Osteocyte (in vitro differentiated cells): ENCODE measurements around the gene GPC4. TPM values are rescaled to one million over a fixed set of nuclear protein-coding genes. Genes with fewer than 3 reads are reported as not detected.

Experiments
- DNase-seq: peaks from one replicate; pipeline ENCODE4 v3.0.0; 2021; ENCODE audit warnings: mixed read lengths; ENCODE audit not compliant: unreplicated experiment; ENCODE audit errors: extremely low spot score
- H3K27ac Mint-ChIP-seq: one replicate; pipeline ENCODE4 v1.8.0; 2021; ENCODE audit warnings: mild to moderate bottlenecking, mixed read lengths; ENCODE audit not compliant: unreplicated experiment
- H3K27me3 Mint-ChIP-seq: one replicate; pipeline ENCODE4 v1.8.0; 2021; ENCODE audit warnings: mixed read lengths; ENCODE audit not compliant: unreplicated experiment
- H3K36me3 Mint-ChIP-seq: one replicate; pipeline ENCODE4 v1.8.0; 2021; ENCODE audit warnings: mixed read lengths; ENCODE audit not compliant: unreplicated experiment
- H3K4me1 Mint-ChIP-seq: one replicate; pipeline ENCODE4 v1.8.0; 2021; ENCODE audit warnings: mixed read lengths; ENCODE audit not compliant: unreplicated experiment
- H3K4me3 Mint-ChIP-seq: one replicate; pipeline ENCODE4 v1.8.0; 2021; ENCODE audit warnings: mild to moderate bottlenecking, moderate library complexity, mixed read lengths; ENCODE audit not compliant: unreplicated experiment
- H3K9me3 Mint-ChIP-seq: one replicate; pipeline ENCODE4 v1.8.0; 2021; ENCODE audit warnings: mixed read lengths; ENCODE audit not compliant: unreplicated experiment
- total RNA-seq: library from RNA; stranded (reverse); gene quantifications from 2 replicates; pipeline ENCODE4 v1.2.1, GENCODE V29; 2021
- TF ChIP-seq, protein P1 (sequence below): fragments of 200-600 bp; sonication (generic); IDR thresholded peaks from 2 replicates; pipeline ENCODE4 v1.5.0; 2021; ENCODE audit warnings: antibody characterized with exemption, mild to moderate bottlenecking, moderate library complexity

GPC4 gene
- total RNA-seq, 1 donor from 2014 or later, result 98.0 TPM

DNA sequence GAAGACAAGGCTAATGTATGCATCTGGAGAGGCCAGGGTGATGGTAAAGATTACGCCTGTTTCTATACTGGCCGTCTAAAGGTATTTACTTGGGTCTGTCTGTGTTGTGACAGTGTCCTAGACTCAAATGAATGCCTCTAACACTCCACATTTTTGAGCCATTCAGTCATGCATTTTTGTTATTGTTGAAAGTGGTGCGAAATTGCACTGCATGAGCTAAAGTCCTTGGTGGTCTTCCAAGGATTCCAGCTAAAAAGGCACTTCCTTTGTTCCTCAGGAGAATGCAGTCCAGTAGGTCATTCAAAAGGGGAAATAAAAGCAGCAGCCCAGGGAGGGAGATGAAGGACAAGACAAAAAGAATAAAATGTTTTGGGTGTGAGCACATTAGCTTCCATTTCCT lies 3.0 kb downstream of the GPC4 start:
- peak overlapping the region; percentile 52 for H3K27ac Mint-ChIP-seq
- H3K27me3 Mint-ChIP-seq, result peaks cover 8% of the 10 kb centered on the region
- TF ChIP-seq, protein P1, sequence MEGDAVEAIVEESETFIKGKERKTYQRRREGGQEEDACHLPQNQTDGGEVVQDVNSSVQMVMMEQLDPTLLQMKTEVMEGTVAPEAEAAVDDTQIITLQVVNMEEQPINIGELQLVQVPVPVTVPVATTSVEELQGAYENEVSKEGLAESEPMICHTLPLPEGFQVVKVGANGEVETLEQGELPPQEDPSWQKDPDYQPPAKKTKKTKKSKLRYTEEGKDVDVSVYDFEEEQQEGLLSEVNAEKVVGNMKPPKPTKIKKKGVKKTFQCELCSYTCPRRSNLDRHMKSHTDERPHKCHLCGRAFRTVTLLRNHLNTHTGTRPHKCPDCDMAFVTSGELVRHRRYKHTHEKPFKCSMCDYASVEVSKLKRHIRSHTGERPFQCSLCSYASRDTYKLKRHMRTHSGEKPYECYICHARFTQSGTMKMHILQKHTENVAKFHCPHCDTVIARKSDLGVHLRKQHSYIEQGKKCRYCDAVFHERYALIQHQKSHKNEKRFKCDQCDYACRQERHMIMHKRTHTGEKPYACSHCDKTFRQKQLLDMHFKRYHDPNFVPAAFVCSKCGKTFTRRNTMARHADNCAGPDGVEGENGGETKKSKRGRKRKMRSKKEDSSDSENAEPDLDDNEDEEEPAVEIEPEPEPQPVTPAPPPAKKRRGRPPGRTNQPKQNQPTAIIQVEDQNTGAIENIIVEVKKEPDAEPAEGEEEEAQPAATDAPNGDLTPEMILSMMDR, result no peak
- peak overlapping the region; percentile 92 for H3K4me3 Mint-ChIP-seq
- peaks cover 57% of the 10 kb centered on the region for H3K4me1 Mint-ChIP-seq
- peaks cover 1% of the 10 kb centered on the region for H3K36me3 Mint-ChIP-seq
- H3K9me3 Mint-ChIP-seq, result no peaks in the 10 kb centered on the region
- DNase-seq, result no peak

DNA sequence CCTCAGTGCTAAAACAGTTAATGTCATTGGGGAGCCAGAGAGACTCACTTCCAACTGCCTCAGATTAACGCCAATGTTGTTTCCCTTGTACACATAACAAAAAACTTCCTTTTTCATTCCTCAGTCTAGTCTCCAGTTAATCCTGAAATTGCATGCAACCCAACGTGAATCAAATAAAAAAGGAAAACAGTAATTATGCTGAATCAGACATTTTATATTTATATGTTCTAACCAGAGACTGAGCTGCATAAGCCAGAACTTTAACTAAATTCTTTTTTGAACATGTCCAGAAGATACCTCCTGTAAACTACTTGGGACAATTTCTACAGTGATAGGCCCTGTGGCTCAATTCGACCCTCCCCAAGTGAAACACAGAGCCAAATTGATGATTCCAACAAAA lies 4.7 kb downstream of the GPC4 start:
- Mint-ChIP-seq H3K36me3 (peaks cover 2% of the 10 kb centered on the region), H3K4me1 (peaks cover 53% of the 10 kb centered on the region), H3K4me3 (no peak overlapping the region), H3K27ac (peak overlapping the region; percentile 58), H3K27me3 (no peaks in the 10 kb centered on the region), H3K9me3 (no peaks in the 10 kb centered on the region)
- no peak for DNase-seq
- TF ChIP-seq, protein P1, result no peak

DNA sequence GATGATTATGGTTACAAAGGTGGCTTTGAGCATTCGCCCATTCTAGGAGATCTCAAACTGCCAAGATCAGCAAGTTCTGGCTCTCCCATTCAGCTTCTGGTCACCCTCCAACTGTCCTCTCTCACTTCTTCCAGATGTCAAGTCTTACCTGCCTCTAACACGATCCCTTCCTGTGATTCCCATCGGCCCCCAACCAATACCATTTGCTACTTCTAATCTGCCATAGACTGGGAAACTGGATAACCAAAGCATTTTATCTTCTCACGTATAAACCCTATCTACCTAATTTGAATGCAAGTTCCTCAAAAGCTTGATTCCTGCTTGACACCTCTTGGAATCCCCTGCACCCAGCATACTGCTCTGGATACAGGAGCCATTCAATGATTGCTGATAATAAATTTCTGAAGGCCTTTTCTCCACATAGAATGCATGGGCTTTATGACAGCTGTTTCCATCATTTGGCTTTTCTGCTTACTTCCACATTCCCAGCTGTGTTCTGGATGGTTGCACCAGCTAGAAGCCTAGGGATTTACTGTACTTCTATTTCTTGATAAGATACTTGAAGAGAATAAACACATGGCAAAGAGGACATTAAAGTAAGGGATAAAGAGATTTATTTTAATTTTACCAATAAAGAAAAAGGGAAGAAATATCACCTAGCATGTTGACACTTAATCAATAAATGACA lies 9.6 kb downstream of the GPC4 start:
- no peak overlapping the region for H3K27ac Mint-ChIP-seq
- no peaks in the 10 kb centered on the region for H3K27me3 Mint-ChIP-seq
- peaks cover 36% of the 10 kb centered on the region for H3K4me1 Mint-ChIP-seq
- TF ChIP-seq, protein P1, result no peak
- DNase-seq, result no peak
- no peak overlapping the region for H3K4me3 Mint-ChIP-seq
- peaks cover 3% of the 10 kb centered on the region for H3K36me3 Mint-ChIP-seq
- H3K9me3 Mint-ChIP-seq, result no peaks in the 10 kb centered on the region

DNA sequence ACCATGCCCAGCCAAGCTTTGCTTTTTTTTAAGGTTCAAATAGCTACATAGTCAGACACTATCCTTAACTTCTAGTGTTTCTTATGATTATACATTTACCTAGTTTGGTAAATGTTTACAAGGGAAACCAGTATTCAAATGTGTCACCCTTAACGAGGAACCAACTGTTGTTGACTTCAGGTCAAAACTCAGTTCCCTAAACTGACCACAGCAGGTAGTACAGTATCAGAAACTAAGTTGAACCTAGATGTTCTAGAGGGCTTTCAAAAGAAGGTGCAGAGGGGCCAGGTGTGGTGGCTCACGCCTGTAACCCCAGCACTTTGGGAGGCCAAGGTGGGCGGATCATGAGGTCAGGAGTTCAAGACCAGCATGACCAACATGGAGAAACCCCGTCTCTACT lies 11.3 kb downstream of the GPC4 start:
- TF ChIP-seq, protein P1, result no peak
- Mint-ChIP-seq H3K27ac (no peak overlapping the region), H3K4me1 (peaks cover 29% of the 10 kb centered on the region), H3K27me3 (no peaks in the 10 kb centered on the region), H3K36me3 (peaks cover 3% of the 10 kb centered on the region), H3K9me3 (no peaks in the 10 kb centered on the region), H3K4me3 (no peak overlapping the region)
- no peak for DNase-seq

DNA sequence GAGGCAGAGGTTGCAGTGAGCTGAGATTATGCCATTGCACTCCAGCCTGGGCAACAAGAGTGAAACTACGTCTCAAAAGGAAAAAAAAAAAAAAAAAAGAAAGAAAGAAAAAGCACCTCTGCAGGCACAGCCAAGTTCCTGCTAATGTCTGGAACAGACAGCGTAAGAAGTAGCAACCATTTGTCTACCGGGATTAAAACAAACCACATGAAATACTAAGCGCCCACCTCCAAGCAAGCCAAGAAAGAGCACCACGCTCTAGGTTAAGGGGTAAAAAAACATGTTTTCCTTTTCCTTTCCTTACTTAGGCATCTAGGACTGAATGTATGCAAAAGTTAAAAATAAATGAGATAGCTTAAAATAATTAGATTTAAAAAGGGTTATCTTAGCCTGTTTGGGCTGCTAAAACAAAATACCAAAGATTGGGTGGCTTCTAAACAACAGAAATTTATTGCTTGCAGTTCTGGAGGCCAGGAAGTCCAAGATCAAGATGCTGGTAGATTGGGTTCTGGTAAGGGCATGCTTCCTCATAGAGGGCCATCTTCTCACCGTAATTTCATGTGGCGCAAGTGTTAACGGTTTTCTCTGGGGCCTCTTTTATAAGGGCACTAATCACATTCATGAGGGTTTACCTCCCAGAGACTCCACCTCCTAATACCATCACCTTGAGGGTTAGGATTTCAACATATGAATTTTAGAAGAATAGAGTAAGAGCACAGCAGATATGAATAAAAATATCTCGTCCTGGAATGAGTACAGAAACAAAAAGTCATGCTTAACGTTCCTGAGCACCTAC lies 12.3 kb downstream of the GPC4 start:
- no peaks in the 10 kb centered on the region for H3K9me3 Mint-ChIP-seq
- H3K4me1 Mint-ChIP-seq, result peaks cover 24% of the 10 kb centered on the region
- TF ChIP-seq, protein P1, result no peak
- no peaks in the 10 kb centered on the region for H3K27me3 Mint-ChIP-seq
- no peak overlapping the region for H3K4me3 Mint-ChIP-seq
- no peak for DNase-seq
- H3K27ac Mint-ChIP-seq, result no peak overlapping the region
- peaks cover 3% of the 10 kb centered on the region for H3K36me3 Mint-ChIP-seq
